Limb (tissue), 2 donors: ENCODE results near the gene MTRF1L.
A peak's percentile ranks its signal among the peaks of the same experiment; 100 is the strongest.

Experiments used
- DNase-seq, 2 donors: peaks; one replicate each; pipeline ENCODE4 v3.0.0-alpha.2; 2016; ENCODE audit errors: extremely low spot score in 2 of 2

Gene MTRF1L, protein sequence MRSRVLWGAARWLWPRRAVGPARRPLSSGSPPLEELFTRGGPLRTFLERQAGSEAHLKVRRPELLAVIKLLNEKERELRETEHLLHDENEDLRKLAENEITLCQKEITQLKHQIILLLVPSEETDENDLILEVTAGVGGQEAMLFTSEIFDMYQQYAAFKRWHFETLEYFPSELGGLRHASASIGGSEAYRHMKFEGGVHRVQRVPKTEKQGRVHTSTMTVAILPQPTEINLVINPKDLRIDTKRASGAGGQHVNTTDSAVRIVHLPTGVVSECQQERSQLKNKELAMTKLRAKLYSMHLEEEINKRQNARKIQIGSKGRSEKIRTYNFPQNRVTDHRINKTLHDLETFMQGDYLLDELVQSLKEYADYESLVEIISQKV

DNA sequence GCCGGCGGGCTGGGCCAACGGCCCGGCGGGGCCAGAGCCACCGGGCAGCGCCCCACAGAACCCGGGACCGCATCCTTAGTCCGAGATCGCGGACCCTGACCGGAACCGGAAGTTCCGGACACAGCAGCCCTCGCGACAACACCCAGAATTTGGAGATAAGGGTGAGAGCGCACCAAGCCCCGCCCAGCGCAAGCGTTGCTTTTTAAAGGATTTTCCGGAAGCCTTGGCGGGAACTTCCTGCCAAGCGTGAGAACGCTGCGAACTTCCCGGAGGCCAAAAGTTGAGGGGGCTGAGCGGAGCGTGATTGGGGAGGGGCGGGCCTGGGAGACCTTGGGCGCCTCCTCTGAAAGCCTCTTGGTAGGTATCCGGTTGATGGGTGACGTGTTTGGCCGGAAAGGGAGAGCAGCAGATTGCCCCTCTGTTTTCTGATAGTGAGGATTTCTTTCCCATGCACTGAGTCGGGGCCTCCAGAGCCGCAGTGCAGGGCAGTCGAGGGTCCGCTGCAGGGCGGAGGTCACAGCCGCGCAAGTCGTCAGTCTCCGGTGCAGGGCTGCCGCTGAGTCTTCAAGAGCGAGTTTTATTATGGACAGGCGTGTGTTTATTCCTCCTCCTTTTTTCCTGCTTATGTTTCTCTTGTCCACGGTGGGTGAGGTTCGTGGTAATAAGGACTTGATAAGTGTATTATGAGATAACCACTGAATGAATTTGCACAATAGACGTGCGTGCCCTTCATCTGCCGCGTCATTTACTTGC, at the start of gene MTRF1L:
Gene MTRF1L (minus strand): TSS at position 97 of the 753 bp plus-strand sequence. CDS start 24 bp downstream, at position 73.
- DNase-seq = peak; percentile 94 to 96

DNA sequence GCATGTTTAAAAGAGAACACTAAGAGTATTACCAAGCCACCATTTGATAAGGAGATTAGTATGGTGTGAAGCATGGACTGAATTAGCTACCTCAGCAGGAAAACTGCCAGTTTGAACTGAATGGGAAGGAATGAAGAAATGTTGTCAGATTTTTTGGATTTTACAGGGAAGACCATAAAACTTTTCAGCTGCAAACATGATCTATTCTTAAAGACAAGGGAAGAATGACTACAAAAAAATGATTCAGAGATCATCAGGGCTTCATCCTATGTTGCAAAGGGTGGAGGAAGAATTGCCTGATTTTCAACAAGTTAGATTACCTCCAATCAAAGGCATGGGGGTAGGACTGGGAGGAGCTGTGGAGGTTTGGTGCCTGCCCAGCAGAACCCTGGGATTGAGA, 49.3 kb upstream of the MTRF1L start:
- no peak for DNase-seq

DNA sequence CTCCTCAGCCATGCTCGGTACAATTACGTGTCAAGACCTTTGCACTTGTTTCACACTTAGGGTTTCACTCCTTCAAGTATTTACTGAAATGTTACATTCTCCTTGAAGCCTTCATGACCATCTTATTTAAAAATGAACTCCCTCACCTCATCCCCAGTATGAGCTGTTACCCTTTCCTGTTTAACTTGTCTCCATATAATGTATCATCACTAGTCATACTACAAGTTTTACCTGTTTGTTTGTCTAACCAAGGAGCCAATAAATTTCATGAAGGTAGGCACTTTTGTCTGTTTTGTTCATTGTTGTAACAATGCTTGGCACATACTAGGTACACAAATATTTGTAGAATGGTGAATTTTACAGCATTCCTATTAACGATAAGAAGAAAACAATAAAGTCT, 46.1 kb upstream of the MTRF1L start:
- no peak for DNase-seq

DNA sequence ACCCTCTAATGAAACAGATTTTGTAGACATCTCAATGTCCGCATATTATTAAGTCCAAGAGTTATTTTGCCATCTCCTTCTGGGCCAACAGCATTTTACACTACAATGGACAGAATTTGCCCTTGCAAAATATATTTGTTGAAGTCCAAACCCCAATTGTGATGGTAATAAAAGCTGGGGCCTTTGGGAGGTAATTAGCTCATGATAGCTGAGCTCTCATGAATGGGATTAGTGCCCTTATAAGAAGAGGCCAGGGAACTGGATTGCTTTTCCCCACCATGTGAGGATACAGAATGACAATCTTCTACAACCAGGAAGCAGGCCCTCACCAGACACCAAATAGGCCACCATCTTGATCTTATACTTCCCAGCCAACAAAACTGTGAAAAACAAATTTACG, 44.9 kb upstream of the MTRF1L start:
- DNase-seq = no peak

DNA sequence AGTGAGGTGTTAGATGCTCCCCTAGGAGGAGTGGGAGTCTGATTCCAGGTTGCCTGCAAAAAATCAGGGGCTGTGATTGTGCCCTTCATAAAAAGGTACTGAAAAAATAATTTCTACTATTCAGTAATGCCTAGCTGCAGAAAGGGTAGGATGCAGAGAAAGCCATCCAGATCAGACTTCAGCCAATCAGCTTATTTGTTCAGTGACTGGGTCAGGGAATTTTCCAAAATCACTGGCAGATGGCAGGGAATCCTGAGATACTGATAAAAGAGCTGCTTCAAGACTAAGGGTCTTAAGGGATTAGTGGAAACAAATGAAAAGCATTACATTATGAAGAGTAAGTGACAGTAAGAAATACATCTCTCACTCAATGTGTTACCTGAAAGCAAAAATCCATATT, 42.8 kb upstream of the MTRF1L start:
- no peak for DNase-seq

DNA sequence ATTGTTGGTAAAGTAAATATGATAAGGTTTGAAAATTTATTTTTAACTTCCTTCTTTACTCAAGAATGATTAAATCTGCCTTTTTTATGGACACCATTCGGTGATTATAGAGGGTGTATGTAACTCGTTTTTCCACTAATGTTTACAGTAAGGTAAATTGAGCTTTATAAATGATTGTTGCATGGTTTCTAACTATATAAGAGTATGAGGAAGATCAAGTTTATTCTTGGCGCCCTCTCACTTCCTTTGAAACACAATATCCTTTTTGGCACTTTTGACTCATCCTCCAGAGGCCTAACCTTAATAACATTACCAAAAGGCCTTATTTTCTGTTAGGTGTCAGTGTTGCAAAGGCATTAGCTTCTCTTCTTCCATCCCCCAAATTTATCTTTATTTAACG, 41.8 kb upstream of the MTRF1L start:
- DNase-seq = no peak

DNA sequence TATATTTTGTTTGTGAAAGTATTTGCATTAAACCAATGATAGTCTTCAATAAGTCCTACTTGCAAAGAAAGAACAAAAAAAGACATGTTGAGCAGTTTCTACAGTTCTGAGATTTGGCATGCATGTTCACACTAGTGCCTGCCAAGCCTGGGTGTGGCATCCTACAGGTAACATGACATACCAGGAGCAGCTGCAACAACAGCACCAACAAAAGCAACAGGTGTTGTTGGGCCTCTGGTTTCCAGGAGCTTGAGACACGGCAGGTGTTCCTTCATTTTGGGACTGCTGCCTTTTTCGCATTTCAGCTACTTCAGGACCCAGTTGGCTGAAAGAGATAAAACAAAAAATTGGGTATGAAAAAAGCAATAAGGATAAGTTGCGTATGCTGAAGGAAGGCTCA, 41.2 kb upstream of the MTRF1L start:
- no peak for DNase-seq

DNA sequence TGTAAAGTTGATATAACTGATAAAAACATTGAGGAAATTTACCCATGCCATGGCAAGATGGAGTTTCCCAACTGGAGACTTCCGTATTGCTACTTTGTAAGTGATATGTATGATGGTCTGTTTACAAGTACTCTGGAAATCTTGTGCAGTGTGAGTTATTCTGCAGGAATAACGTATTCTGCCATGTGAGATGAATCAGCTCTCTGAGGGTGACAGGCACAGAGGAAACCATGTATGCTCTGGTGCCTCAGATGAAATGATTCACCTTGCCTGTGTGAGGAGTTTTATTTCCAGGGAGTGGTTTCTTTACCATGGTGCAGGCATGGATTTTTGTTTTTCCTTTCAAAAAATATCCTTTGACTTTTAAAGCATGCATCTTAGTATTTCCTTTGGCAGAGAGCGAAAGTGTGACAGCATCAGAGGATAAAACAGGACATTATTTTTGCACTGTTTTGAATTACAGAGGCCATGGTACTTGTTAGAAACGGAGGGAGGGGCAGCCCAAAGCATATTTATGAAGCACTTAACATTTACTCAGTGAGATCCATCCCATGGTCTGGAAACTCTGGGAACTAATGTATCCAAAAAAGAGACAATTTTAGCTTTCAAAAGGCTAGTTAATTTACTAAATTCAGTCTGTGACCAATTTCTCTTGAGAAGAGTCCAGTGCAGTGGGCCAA, 36.0 kb upstream of the MTRF1L start:
- DNase-seq = no peak

DNA sequence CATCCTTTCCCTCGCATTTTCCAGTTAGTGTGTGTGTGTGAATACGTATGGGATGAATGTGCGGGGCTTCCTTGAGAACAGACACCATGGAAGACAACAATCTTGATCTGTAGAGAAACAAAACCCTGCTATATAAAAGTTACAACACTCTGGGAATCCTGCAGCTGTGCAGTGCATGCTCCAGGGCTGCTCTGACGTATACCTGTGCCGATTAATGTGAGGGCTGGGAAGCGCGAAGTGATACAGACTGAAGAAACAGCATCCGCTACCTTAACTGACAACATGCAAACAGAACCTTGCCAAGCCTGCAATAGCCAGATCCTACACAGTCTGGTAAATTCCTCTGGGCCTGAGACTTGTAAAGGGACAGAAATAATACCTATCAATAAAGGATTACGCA, 31.6 kb upstream of the MTRF1L start:
- no peak for DNase-seq

DNA sequence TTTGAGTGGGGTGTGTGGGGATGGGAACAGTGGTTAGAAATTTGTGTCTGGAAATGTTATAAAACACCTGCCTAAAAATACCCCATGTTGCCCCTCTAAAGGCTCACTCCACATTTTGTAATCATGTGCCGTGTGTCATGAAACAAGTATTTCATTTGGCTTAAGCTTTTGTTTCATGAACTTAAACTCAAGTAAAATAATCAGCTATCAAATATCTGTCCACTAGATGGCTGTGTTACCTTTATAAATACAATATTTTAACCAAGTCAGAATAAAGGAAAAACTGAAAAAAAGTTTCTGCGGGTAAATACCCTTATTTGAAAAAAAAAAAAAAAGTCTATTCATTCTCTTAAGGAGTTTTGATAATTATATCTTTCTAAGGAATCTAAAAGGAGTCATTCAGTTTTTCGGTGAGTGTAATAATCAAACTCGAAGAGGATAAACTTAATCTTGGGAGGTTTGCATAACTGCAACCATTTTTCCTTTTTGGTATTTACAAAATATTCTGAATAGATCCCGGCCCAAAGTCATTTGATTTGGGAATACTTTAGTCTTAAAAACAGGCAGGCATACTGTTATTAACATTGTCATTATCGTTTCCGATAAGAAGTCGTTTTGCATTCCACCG, 29.9 kb upstream of the MTRF1L start:
- DNase-seq = peak in 1 of 2 donors; percentile 49

DNA sequence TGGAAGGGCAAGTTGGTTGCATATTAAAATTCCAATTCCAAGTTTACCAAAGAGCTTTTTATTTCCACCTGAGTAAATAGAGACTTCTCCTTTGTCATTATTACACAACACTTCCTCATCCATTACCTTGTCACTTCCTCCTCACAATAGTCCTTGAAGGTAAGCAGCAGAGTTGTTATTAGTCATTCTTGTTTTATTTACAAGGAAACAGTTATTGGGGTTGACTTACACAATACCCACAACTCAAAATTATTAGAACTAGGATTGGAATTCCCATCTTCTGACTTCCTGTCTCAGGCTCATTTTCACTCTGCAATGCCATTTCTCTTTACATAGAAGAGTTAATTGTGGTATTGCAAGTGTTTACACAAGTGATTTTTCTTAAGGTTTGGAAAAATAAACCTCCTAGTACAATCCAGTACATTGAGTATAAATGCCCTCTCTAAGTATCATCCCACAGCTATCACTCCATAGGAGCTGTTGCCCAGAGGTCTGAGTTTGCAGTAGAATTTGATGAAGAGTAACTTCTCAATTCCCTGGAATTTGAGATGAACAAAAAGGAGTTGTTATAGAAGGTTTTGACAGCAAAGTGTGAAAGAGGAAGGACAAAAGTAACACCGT, 28.9 kb upstream of the MTRF1L start:
- no peak for DNase-seq

DNA sequence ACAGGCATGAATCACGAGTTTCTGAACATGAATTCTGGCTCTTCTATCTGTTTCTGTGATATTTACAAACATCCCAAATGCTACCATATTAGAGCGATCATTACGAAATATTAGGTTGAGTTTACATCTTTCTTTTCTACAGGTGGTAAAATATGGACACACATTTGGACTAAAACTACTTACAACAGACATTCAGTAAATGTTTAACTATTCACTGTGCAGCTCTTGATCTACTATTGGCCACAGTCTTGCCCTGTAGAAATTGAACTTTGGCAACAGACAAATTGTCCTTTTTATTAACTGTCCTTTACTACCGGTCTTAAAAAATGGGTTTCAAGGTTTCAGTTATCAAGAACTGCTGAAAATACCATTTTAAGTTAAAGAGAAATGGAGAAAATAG, 26.5 kb upstream of the MTRF1L start:
- no peak for DNase-seq

DNA sequence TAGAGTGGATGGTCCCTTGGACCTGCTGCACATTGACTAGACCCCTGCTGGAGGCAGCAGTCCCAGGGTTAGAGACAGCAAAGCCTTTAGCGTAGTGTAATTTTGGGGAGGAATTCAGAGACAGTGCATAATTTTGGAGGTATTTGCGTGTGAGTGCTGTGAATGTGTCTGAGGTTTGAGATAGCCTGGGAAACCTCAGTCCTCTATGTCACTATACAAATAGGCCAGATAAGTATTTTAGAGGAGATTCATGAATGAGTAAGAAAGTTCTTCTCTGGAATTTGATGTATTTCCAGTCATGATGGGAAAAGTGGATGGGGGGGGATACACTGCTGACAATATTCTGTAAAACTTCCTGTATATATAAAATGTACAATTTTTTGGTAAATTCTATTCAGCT, 25.8 kb upstream of the MTRF1L start:
- DNase-seq = no peak

DNA sequence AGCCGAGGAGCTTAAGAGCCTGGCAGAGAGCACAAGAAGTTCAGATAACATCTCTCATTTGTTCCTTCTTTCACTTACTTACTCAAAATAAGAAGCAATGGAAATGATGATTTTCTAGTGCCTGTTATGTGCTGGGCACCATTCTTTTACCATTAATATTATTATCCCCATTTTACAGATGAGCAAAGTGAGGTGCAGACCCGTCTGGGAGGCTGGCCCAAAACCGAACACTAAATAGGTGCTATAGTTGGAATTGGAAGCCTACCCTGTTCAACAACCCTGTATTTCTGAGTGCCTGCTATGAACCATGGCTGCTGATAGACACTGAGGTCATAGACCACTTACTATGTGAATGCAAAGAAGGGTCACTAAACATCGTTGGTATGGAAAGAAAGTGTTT, 25.0 kb upstream of the MTRF1L start:
- DNase-seq = no peak

DNA sequence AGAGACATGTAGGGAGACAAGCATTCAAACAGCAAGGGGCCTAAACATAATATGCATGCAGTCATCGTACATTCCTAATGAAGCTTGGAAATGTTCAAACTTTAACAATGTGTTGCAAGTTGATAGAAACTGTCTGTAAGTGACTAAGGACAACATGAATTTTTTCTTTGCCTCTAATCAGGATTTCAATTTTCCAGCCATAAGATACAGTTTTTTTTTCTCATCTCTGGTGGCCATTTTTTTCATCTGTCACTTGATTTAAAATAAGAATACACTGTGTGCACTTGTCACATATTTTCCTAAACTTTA, 22.2 kb upstream of the MTRF1L start:
- no peak for DNase-seq

DNA sequence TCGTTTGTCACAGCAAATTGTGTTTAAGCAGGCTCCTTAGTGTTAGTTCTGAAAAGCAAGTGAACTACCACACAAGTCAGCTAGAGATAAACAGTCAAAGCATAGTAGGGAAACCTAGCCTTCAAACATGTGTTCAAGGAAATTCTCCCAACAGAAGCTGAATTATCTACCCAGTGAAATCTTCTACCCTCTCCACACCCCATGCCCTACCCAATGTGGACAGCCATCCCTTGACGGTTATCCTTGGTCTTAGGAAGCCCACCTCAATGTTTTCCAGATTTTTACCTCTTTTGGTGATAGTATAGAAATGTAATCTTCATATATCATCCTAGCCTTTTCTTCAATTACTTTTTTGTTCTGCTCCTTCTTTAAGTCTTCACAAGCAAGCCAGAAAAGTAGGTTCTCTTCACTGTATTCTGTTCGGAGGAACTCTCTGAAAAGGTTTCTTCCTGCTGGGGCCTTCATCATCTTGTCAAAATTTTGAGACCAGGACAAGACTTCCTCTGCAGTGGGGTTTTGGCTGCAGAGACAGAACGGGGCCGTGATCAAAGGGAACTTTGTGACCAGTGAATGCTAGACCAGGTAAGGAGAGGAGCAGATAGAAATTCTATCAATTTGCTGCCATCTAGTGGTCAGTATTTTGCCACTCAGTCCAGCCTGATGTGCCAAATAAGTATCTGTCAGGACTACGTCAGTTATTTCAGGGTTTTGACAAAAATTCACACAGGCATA, 21.6 kb upstream of the MTRF1L start:
- DNase-seq = peak; percentile 33 to 46

DNA sequence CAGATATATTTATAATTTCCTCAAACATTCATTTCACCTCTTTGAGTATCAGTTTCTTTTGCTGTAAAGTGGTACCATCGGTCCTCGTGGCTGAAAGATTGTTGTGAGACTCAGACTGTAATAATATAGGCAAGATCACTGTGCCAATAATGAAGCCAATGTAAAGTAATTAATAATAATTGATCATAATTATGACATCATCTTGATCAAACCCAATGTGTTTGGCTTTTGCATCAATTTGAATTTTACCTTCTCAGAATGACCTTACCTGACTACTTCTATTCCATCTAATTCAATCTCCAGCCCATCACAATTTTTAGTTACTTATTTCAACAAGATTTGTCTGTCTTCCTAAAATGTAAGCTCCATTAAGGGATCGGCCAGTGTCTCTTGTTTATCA, 15.8 kb upstream of the MTRF1L start:
- no peak for DNase-seq

DNA sequence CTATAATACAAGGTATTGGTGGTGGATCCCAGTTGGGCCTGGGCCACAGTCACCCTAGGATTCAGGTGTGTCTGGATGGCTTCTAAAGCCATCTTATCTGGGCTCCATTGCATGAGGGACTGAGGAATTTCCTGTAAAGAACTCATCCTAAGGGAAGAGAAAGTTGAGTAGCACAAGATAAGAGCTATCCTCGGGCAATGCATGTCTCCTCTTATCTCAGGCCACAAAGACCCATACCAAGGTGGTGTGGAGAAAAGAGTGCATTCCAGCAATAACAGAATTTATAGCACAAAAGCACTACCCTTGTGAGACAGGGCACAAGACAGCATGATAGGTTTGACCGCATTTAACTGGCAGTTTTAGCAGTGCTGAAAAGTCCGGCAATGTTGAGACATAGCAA, 14.3 kb upstream of the MTRF1L start:
- DNase-seq = no peak

DNA sequence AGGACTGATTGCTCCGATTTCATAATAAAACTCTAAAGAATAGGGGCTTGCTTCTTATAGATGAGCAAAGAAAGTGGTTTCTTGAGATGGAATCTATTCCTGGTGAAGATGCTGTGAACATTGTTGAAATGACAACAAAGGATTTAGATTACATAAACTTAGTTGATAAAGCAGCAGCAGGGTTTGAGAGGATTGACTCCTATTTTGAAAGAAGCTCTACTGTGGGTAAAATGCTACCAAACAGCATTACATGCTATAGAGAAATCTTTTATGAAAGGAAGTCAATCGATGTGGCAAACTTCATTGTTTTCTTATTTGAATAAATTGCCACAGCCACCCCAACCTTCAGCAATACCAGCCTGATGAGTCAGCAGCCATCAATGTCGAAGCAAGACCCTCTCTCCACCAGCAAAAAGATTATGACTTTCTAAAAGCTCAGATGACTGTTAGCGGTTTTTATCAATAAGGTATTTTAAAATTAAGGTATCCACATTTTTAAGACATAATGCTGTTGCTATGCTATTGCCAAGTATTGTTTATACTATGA, 12.7 kb upstream of the MTRF1L start:
- no peak for DNase-seq

DNA sequence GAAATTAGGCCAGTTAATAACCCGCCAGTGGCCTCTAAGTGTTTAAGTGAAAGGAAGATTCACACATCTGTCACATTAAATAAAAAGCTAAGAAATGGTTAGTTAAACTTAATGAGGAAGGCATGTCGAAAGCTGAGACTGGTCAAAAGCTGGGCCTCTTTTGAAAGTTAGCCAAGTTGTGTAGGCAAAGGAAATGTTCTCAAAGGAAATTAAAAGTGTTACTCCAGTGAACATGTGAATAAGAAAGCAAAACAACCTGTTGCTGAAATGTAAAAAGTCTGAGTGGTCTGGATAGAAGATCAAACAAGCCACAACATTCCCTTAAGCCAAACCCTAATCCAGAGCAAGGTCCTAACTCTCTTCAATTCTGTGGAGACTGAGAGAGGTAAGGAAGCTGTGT, 10.9 kb upstream of the MTRF1L start:
- no peak for DNase-seq

DNA sequence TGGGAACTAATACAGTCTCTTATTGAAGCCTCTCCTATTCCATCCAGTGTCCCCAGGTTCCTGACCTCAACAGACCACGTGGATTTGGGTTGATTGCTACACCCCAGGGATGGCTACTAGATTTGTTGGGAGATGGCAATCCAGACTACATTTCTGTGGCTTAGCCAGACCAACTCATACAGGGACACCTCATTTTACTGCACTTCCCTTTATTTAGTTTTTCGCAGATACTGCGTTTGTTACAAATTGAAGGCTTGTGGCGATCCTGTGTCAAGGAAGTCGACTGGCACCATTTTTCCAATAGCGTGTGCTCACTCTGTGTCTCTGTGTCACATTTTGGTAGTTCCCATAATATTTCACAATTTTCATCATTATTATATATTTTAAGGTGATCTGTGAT, 10.3 kb upstream of the MTRF1L start:
- DNase-seq = no peak
